T-helper 2 cell treated with Interferon-gamma antibody and Interleukin-4, amounts not matched to agents 5 μg/mL and 100 μg/mL, for 36 hours (primary cell): Measurements from ENCODE around the gene GRIP2.

Experiments used
- DNase-seq: peaks from one replicate; pipeline ENCODE4 v3.0.0; 2021; ENCODE audit warnings: low spot score
- H3K27ac Mint-ChIP-seq: one replicate; pipeline ENCODE4 v1.8.0; 2021; ENCODE audit warnings: mild to moderate bottlenecking, mixed read lengths
- H3K27me3 Mint-ChIP-seq: one replicate; pipeline ENCODE4 v1.8.0; 2021; ENCODE audit warnings: low read depth, mixed read lengths
- H3K36me3 Mint-ChIP-seq: one replicate; pipeline ENCODE4 v1.8.0; 2021; ENCODE audit warnings: low read depth, mixed read lengths
- H3K4me1 Mint-ChIP-seq: one replicate; pipeline ENCODE4 v1.8.0; 2021; ENCODE audit warnings: low read depth, mixed read lengths
- H3K4me3 Mint-ChIP-seq: one replicate; pipeline ENCODE4 v1.8.0; 2022; ENCODE audit warnings: mild to moderate bottlenecking, moderate library complexity, mixed read lengths
- H3K9me3 Mint-ChIP-seq: one replicate; pipeline ENCODE4 v1.8.0; 2021; ENCODE audit warnings: mixed read lengths

GRIP2 gene

GRCh38 chr3:14525685-14526631, 14.2 kb downstream of the GRIP2 start:
- no peak overlapping the region for H3K27ac Mint-ChIP-seq
- no peaks in the 10 kb centered on the region for H3K36me3 Mint-ChIP-seq
- H3K27me3 Mint-ChIP-seq, result peaks cover 7% of the 10 kb centered on the region
- H3K9me3 Mint-ChIP-seq, result no peaks in the 10 kb centered on the region
- DNase-seq, result no peak
- H3K4me1 Mint-ChIP-seq, result no peaks in the 10 kb centered on the region
- no peak overlapping the region for H3K4me3 Mint-ChIP-seq

- Mint-ChIP-seq H3K4me3 (no peak overlapping the region), H3K27ac (no peak overlapping the region), H3K36me3 (no peaks in the 10 kb centered on the region), H3K27me3 (peaks cover 4% of the 10 kb centered on the region), H3K4me1 (no peaks in the 10 kb centered on the region), H3K9me3 (no peaks in the 10 kb centered on the region)
- no peak for DNase-seq
Measured at GRCh38 chr3:14524920-14525660, 15.1 kb downstream of the GRIP2 start.

GRCh38 chr3:14524311-14524711, 15.8 kb downstream of the GRIP2 start:
- H3K27me3 Mint-ChIP-seq, result peaks cover 3% of the 10 kb centered on the region
- H3K4me3 Mint-ChIP-seq, result no peak overlapping the region
- no peaks in the 10 kb centered on the region for H3K9me3 Mint-ChIP-seq
- no peaks in the 10 kb centered on the region for H3K4me1 Mint-ChIP-seq
- no peak for DNase-seq
- H3K36me3 Mint-ChIP-seq, result no peaks in the 10 kb centered on the region
- H3K27ac Mint-ChIP-seq, result no peak overlapping the region

DNA sequence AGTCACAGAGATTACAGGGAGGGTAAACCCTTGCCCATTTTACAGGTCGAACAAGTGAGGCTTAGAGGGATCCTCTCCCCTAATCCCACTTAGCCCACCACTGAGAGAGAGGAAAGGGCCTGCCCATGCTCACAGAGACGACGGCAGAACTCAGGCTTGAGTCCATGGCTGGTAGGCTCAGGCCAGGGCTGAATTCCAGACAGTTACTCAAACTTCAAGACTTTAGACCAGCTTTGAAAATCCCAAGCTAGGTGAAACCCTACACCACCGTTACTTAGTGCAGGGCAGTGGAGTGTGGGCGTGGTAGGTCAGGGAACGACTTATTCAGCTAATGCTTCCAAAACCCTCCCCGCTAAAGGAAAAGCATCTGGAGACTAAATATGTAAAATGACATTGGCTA, 16.4 kb downstream of the GRIP2 start:
- H3K9me3 Mint-ChIP-seq, result no peaks in the 10 kb centered on the region
- no peaks in the 10 kb centered on the region for H3K36me3 Mint-ChIP-seq

DNA sequence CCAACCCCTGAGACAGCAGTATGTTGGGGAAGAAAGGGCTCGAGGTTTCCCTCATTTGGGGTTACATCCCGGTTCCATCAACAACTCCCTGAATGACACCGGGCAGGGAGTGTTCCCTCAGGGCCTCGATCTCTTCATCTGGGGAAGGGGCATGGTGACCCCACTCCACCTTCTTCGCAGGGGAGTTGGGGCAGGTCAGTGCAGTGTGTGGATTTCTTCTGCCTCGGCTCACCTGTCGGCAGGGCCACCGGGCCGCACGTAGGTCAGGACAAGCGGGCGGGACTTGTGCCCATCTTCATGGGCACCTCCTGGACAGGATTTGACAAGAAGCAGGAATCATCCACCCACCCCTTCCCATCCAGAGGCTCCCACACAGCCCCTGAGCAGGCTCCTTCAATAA, 17.4 kb downstream of the GRIP2 start:
- no peak overlapping the region for H3K27ac Mint-ChIP-seq
- H3K4me3 Mint-ChIP-seq, result no peak overlapping the region
- no peaks in the 10 kb centered on the region for H3K27me3 Mint-ChIP-seq
- no peaks in the 10 kb centered on the region for H3K36me3 Mint-ChIP-seq
- H3K4me1 Mint-ChIP-seq, result no peaks in the 10 kb centered on the region
- no peak for DNase-seq
- no peaks in the 10 kb centered on the region for H3K9me3 Mint-ChIP-seq

More for the DNA sequence above, 16.4 kb downstream of the GRIP2 start:
- Mint-ChIP-seq H3K4me1 (no peaks in the 10 kb centered on the region), H3K4me3 (no peak overlapping the region), H3K27ac (no peak overlapping the region), H3K27me3 (peaks cover 3% of the 10 kb centered on the region)
- DNase-seq, result no peak

- DNase-seq, result no peak
- Mint-ChIP-seq H3K27me3 (no peaks in the 10 kb centered on the region), H3K4me3 (no peak overlapping the region), H3K27ac (no peak overlapping the region), H3K4me1 (no peaks in the 10 kb centered on the region), H3K9me3 (no peaks in the 10 kb centered on the region), H3K36me3 (no peaks in the 10 kb centered on the region)
Measured at GRCh38 chr3:14522129-14522691, 17.9 kb downstream of the GRIP2 start.

GRCh38 chr3:14521611-14522010, 18.5 kb downstream of the GRIP2 start:
- Mint-ChIP-seq H3K27ac (no peak overlapping the region), H3K36me3 (no peaks in the 10 kb centered on the region), H3K27me3 (no peaks in the 10 kb centered on the region), H3K4me1 (no peaks in the 10 kb centered on the region), H3K9me3 (no peaks in the 10 kb centered on the region), H3K4me3 (no peak overlapping the region)
- no peak for DNase-seq

DNA sequence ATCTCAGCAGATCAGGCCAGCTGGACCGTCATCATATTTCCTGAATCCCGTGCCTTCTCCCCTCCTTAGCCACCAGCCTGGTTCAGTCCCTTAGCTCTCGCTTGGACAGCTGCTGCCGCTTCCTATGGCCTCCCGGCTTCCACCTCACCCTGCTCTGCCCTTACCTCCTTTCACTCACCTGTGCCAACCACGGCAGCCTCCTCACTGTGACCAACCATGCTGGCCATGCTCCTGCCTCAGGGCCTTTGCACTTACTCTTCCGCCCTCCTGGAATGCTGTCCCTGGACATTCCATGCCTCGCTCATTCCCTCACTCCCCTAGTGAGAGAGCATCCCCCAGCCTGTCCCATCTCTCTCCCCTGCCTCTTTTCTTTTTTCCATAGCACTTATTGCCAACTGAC, 19.2 kb downstream of the GRIP2 start:
- no peaks in the 10 kb centered on the region for H3K9me3 Mint-ChIP-seq
- DNase-seq, result no peak
- no peak overlapping the region for H3K27ac Mint-ChIP-seq
- no peaks in the 10 kb centered on the region for H3K36me3 Mint-ChIP-seq
- no peaks in the 10 kb centered on the region for H3K4me1 Mint-ChIP-seq
- H3K27me3 Mint-ChIP-seq, result no peaks in the 10 kb centered on the region
- H3K4me3 Mint-ChIP-seq, result no peak overlapping the region

- DNase-seq, result no peak
- Mint-ChIP-seq H3K9me3 (no peaks in the 10 kb centered on the region), H3K4me1 (no peaks in the 10 kb centered on the region), H3K27ac (no peak overlapping the region), H3K4me3 (no peak overlapping the region), H3K36me3 (no peaks in the 10 kb centered on the region), H3K27me3 (no peaks in the 10 kb centered on the region)
Measured at GRCh38 chr3:14520149-14520548, 20.0 kb downstream of the GRIP2 start.

GRCh38 chr3:14519406-14519805, 20.7 kb downstream of the GRIP2 start:
- DNase-seq, result no peak
- Mint-ChIP-seq H3K4me1 (no peaks in the 10 kb centered on the region), H3K36me3 (no peaks in the 10 kb centered on the region), H3K9me3 (no peaks in the 10 kb centered on the region), H3K27me3 (no peaks in the 10 kb centered on the region), H3K27ac (no peak overlapping the region), H3K4me3 (no peak overlapping the region)

DNA sequence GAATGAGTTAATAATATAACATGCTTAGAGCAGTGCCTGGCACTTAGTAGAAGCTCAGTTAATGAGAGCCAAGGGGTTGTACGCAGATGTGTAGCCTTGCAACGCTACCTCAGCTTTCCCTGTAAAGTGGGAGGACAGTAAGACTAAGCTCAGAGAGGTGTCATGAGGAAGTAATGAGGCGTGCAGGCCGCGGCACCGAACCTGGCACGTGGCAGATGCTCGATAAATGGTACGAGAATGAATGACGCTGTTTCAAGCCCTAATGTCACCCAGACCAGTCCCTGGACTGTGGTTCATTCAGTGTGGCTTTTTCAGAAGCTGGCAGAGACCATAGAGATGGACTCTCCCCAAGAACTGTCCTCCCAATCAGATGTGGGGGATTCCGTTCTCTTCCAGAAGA, 21.2 kb downstream of the GRIP2 start:
- no peaks in the 10 kb centered on the region for H3K4me1 Mint-ChIP-seq
- no peak for DNase-seq
- H3K36me3 Mint-ChIP-seq, result no peaks in the 10 kb centered on the region
- H3K27ac Mint-ChIP-seq, result no peak overlapping the region
- H3K27me3 Mint-ChIP-seq, result no peaks in the 10 kb centered on the region
- H3K9me3 Mint-ChIP-seq, result no peaks in the 10 kb centered on the region
- H3K4me3 Mint-ChIP-seq, result no peak overlapping the region

DNA sequence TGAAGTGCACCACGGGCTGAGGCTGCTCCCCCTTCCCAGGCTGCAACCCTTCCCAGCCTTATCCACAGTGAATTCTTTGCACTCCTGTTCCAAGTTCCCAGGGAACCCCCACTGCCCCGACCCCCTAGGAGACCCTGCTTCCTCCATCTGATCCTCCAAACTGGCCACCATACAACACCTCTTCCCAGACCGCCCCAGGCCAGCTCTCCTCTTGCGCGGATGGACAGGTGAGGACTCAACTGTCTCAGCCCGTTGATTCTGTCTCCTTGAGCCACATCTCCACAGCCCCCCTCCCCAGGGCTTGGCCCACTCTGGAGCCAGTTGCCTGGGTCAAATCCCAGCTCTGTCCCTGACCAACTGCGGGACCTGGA, 21.7 kb downstream of the GRIP2 start:
- H3K9me3 Mint-ChIP-seq, result no peaks in the 10 kb centered on the region
- no peaks in the 10 kb centered on the region for H3K4me1 Mint-ChIP-seq
- H3K4me3 Mint-ChIP-seq, result no peak overlapping the region
- no peaks in the 10 kb centered on the region for H3K36me3 Mint-ChIP-seq
- no peak overlapping the region for H3K27ac Mint-ChIP-seq
- DNase-seq, result no peak
- no peaks in the 10 kb centered on the region for H3K27me3 Mint-ChIP-seq

DNA sequence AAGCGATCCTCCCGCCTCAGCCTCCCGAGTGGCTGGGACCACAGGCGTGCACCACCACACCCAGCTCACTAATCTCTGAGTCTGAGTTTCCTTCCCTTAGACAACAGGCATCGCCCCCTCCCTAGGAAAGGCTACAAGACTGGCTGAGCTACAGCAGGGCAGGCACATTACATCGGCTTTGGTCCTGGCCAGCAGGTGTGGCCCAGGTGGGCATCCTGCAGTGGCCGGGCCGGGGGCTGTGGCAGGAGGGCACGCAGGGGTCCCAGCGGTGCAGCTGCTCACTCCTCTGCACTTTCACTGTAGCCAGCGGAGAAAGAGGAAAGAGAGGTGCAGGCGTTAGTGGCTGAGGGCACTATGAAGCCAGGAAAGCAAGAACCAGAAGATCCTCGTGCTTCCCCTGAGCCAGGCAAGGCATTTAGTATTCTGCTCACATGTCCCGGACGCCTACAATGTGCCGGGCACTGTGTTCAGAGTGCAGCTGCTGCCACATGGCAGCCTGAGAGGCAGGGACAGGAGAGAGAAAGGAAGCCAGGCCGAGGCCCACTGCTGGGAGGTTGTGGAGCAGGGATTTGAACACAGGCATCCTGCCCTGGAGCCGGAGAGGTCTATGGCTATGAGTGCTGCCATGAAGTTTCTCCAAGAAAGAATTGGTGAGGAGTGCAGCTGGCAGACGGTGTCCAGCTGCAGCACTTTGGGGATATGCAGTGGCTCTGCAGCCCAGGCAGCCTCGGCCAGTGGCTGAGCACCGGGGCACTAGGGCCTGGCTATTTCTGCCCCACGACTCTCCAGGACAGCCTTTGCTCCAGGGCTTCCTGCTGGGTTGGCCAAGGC, 22.3 kb downstream of the GRIP2 start:
- no peaks in the 10 kb centered on the region for H3K4me1 Mint-ChIP-seq
- H3K27me3 Mint-ChIP-seq, result no peaks in the 10 kb centered on the region
- no peaks in the 10 kb centered on the region for H3K9me3 Mint-ChIP-seq
- H3K36me3 Mint-ChIP-seq, result no peaks in the 10 kb centered on the region
- no peak for DNase-seq
- H3K27ac Mint-ChIP-seq, result no peak overlapping the region
- H3K4me3 Mint-ChIP-seq, result no peak overlapping the region
